Cardiac fibroblast (primary cell): ENCODE measurements around the gene RSPH10B.
A peak's percentile ranks its signal among the peaks of the same experiment; 100 is the strongest.
"Not testable (repeated sequence)": the region's sequence is repeated elsewhere in the genome, so short reads cannot be mapped to it uniquely, and the experiment has no call there.

ENCODE experiments used
- DNase-seq, 2 donors: peaks; one replicate each; pipeline versions ENCODE4 v3.0.0 to v3.0.0-alpha.2; 2010; ENCODE audit warnings: low read depth in 2 of 2
- H3K4me3 ChIP-seq, 2 donors: replicated peaks in 1 of 2; 1 replicate in 1 of 2; 2 replicates in 1 of 2; pipeline ENCODE4 v1.5.1; 2011; ENCODE audit warnings: low read depth in 2 of 2, low read length in 2 of 2, mild to moderate bottlenecking in 2 of 2, moderate library complexity in 1 of 2
- CTCF ChIP-seq: IDR thresholded peaks from one replicate; pipeline ENCODE4 v1.5.1; 2011; ENCODE audit warnings: low read depth, mild to moderate bottlenecking, low read length, inconsistent platforms

RSPH10B gene

GRCh38 chr7:6007386-6007785, 36.9 kb upstream of the RSPH10B start:
- no peak for DNase-seq
- no peak for TF ChIP-seq CTCF
- H3K4me3 ChIP-seq = no peak overlapping the region

GRCh38 chr7:5997210-5997808, 26.8 kb upstream of the RSPH10B start:
- peak; percentile 81 to 82 for DNase-seq
- TF ChIP-seq CTCF = peak; percentile 62
- H3K4me3 ChIP-seq = no peak overlapping the region

- H3K4me3 ChIP-seq, DNase-seq: not testable (repeated sequence)
Measured at GRCh38 chr7:5987061-5987460, 16.6 kb upstream of the RSPH10B start.

- DNase-seq, H3K4me3 ChIP-seq: not testable (repeated sequence)
Measured at GRCh38 chr7:5979680-5980314, 9.3 kb upstream of the RSPH10B start.

GRCh38 chr7:5973580-5973979, 3.1 kb upstream of the RSPH10B start:
- not testable (repeated sequence) for H3K4me3 ChIP-seq, DNase-seq

GRCh38 chr7:5963810-5964209, 6.7 kb downstream of the RSPH10B start:
- DNase-seq, H3K4me3 ChIP-seq: not testable (repeated sequence)

- DNase-seq, H3K4me3 ChIP-seq: not testable (repeated sequence)
Measured at GRCh38 chr7:5963205-5963604, 7.3 kb downstream of the RSPH10B start.

GRCh38 chr7:5934945-5935450, 35.5 kb downstream of the RSPH10B start:
- not testable (repeated sequence) for DNase-seq, H3K4me3 ChIP-seq

GRCh38 chr7:5931905-5932644, 38.4 kb downstream of the RSPH10B start:
- peak; percentile 46 to 72 for DNase-seq
- H3K4me3 ChIP-seq = not testable (repeated sequence)

GRCh38 chr7:5931250-5931649, 39.2 kb downstream of the RSPH10B start:
- not testable (repeated sequence) for H3K4me3 ChIP-seq, DNase-seq

GRCh38 chr7:5930290-5930689, 40.2 kb downstream of the RSPH10B start:
- not testable (repeated sequence) for DNase-seq, H3K4me3 ChIP-seq

- not testable (repeated sequence) for DNase-seq, H3K4me3 ChIP-seq
Measured at GRCh38 chr7:5926263-5926870, 44.1 kb downstream of the RSPH10B start.

GRCh38 chr7:5924630-5925029, 45.9 kb downstream of the RSPH10B start:
- DNase-seq, H3K4me3 ChIP-seq: not testable (repeated sequence)

- DNase-seq, H3K4me3 ChIP-seq: not testable (repeated sequence)
Measured at GRCh38 chr7:5924180-5924579, 46.3 kb downstream of the RSPH10B start.

GRCh38 chr7:5916529-5916928, 54.0 kb downstream of the RSPH10B start:
- DNase-seq, H3K4me3 ChIP-seq: not testable (repeated sequence)

GRCh38 chr7:5908835-5909234, 61.7 kb downstream of the RSPH10B start:
- not testable (repeated sequence) for H3K4me3 ChIP-seq, DNase-seq
